K562 (cell line): Measurements from ENCODE around the gene UBAC2. TPM values are rescaled to one million over a fixed set of nuclear protein-coding genes. Genes with fewer than 3 reads are reported as not detected.

Experiments used
- ATAC-seq: fragments of 200-7000 bp; cut with Tn5 transposase; 3 replicates; pipeline ENCODE4 v1.9.1; 2020; ENCODE audit warnings: moderate library complexity
- BruUV-seq: library from RNA; stranded (reverse); fragments of 400-500 nt; replicated peaks from 2 replicates; lab custom pipeline; 2021; lab: Mats Ljungman, UMichigan
- CTCF ChIA-PET: fragments of 300-600 bp; formaldehyde crosslinking; extraction: SDS; loops from one replicate; lab custom pipeline; 2021; ENCODE audit warnings: low intra/inter-chr PET ratio; lab: Yijun Ruan, JAX
- POLR2A ChIA-PET: fragments of 300-600, 350-650 bp; sonication (Branson Sonifier 250); formaldehyde crosslinking; extraction: SDS; loops from one replicate; lab custom pipeline; 2021; ENCODE audit warnings: antibody characterized with exemption, inconsistent platforms; lab: Yijun Ruan, JAX
- DNase-seq, 4 experiments: peaks; one replicate each; pipeline versions ENCODE4 v3.0.0 to v3.0.0-alpha.2; 2011 to 2018; ENCODE audit warnings: low spot score in 3 of 4, mixed read lengths in 3 of 4; ENCODE audit errors: extremely low read depth in 1 of 4
- FAIRE-seq: peaks from 2 replicates; lab custom pipeline; 2011; peaks lifted over from hg19 to GRCh38; lab: Jason Lieb, UNC
- H2AFZ ChIP-seq: 2 replicates; pipeline ENCODE4 v1.6.0; 2011; ENCODE audit warnings: low read depth, low read length, control low read depth, inconsistent platforms
- H3K27ac ChIP-seq: fragments of 200-600 bp; 3 replicates; pipeline ENCODE4 v1.8.0; 2011; ENCODE audit warnings: low read depth, mild to moderate bottlenecking, control low read depth, inconsistent platforms, low read length, moderate library complexity, mixed read lengths; ENCODE audit errors: extremely low read depth
- H3K27me3 ChIP-seq, 2 experiments: fragments of 300-600 bp in 1 of 2; 2 replicates in 1 of 2; 3 replicates in 1 of 2; pipeline versions ENCODE4 v1.6.0 to v1.8.0; 2011; ENCODE audit warnings: inconsistent platforms in 2 of 2, low read length in 2 of 2, mild to moderate bottlenecking in 1 of 2, mixed read lengths in 1 of 2, moderate library complexity in 1 of 2; ENCODE audit not compliant: control insufficient read depth in 2 of 2, insufficient read depth in 2 of 2
- H3K36me3 ChIP-seq: fragments of 300-600 bp; 3 replicates; pipeline ENCODE4 v1.8.0; 2011; ENCODE audit warnings: mild to moderate bottlenecking, low read length, inconsistent platforms; ENCODE audit not compliant: control insufficient read depth, insufficient read depth
- H3K4me1 ChIP-seq, 2 experiments: fragments of 200-600 bp in 1 of 2; replicated peaks in 1 of 2; 2 replicates in 1 of 2; 3 replicates in 1 of 2; pipeline versions ENCODE4 v1.5.1 to v1.8.0; 2011; ENCODE audit warnings: inconsistent platforms in 2 of 2, low read length in 2 of 2, mild to moderate bottlenecking in 1 of 2, mixed read lengths in 1 of 2, moderate library complexity in 1 of 2; ENCODE audit not compliant: control insufficient read depth in 2 of 2, insufficient read depth in 2 of 2
- H3K4me2 ChIP-seq: 2 replicates; pipeline ENCODE4 v1.6.1; 2011; ENCODE audit warnings: low read length, control low read depth, inconsistent platforms, mixed read lengths; ENCODE audit not compliant: insufficient read depth
- H3K4me3 ChIP-seq: fragments of 200-600 bp; sonication (generic), shearing (Covaris generic); 2 replicates; pipeline ENCODE4 v1.5.1; 2016; ENCODE audit warnings: control low read depth, inconsistent platforms
- H3K79me2 ChIP-seq: fragments of 200-600 bp; 3 replicates; pipeline ENCODE4 v1.8.0; 2011; ENCODE audit warnings: low read length, inconsistent platforms; ENCODE audit not compliant: control insufficient read depth, insufficient read depth
- H3K9ac ChIP-seq, 2 experiments: 2 replicates each; pipeline versions ENCODE4 v1.6.0 to v1.6.1; 2011; ENCODE audit warnings: low read depth in 2 of 2, low read length in 2 of 2, control low read depth in 1 of 2, inconsistent platforms in 1 of 2, mild to moderate bottlenecking in 1 of 2, mixed read lengths in 1 of 2; ENCODE audit not compliant: insufficient read depth in 1 of 2
- H3K9me1 ChIP-seq: one replicate; pipeline ENCODE4 v1.6.0; 2011; ENCODE audit warnings: inconsistent platforms, mild to moderate bottlenecking, low read length, moderate library complexity; ENCODE audit not compliant: control insufficient read depth, insufficient read depth
- H3K9me3 ChIP-seq: replicated peaks from 2 replicates; pipeline ENCODE4 v1.5.1; 2011; ENCODE audit warnings: low read depth, low read length, inconsistent platforms; ENCODE audit not compliant: control insufficient read depth, insufficient read depth
- H4K20me1 ChIP-seq: replicated peaks from 2 replicates; pipeline ENCODE4 v1.6.1; 2011; ENCODE audit warnings: low read length, inconsistent platforms, mixed read lengths; ENCODE audit not compliant: control insufficient read depth, insufficient read depth
- FOXJ3 ChIP-seq: sonication (generic); formaldehyde crosslinking; IDR thresholded peaks from 2 replicates; pipeline ENCODE4 v1.4.0; 2020; ENCODE audit warnings: mild to moderate bottlenecking, missing genetic modification reagents
- HOXB6 ChIP-seq: fragments of 250-450 bp; sonication (Bioruptor Pico); IDR thresholded peaks from 2 replicates; pipeline ENCODE4 v1.5.1; 2022; ENCODE audit warnings: mild to moderate bottlenecking, borderline replicate concordance
- IRF2 ChIP-seq: sonication (generic); formaldehyde crosslinking; IDR thresholded peaks from 2 replicates; pipeline ENCODE4 v1.8.1; 2022; ENCODE audit warnings: mild to moderate bottlenecking, missing genetic modification reagents
- NFYB ChIP-seq: IDR thresholded peaks from 2 replicates; pipeline ENCODE4 v1.6.1; 2011; ENCODE audit warnings: mild to moderate bottlenecking, moderate library complexity; ENCODE audit not compliant: insufficient read length; ENCODE audit errors: extremely low read depth
- POLR2B ChIP-seq: fragments of 450-650 bp; IDR thresholded peaks from 2 replicates; pipeline ENCODE4 v1.6.1; 2018; ENCODE audit warnings: low read depth; ENCODE audit not compliant: partially characterized antibody
- PTTG1 ChIP-seq: fragments of 450-650 bp; IDR thresholded peaks from 2 replicates; pipeline ENCODE4 v1.6.1; 2016; ENCODE audit warnings: low read depth, mild to moderate bottlenecking, missing genetic modification characterization, missing compliant biosample characterization
- RBM14 ChIP-seq: fragments of 200-400 bp; formaldehyde crosslinking; IDR thresholded peaks from 2 replicates; pipeline ENCODE4 v1.6.1; 2018; ENCODE audit warnings: low read depth, mild to moderate bottlenecking, low read length, moderate library complexity, borderline replicate concordance; ENCODE audit not compliant: insufficient read depth
- SRSF3 ChIP-seq: fragments of 200-400 bp; formaldehyde crosslinking; IDR thresholded peaks from 2 replicates; pipeline ENCODE4 v1.6.1; 2016; ENCODE audit warnings: mild to moderate bottlenecking, low read length, moderate library complexity; ENCODE audit not compliant: insufficient read depth
- ZBTB40 ChIP-seq, 2 experiments: fragments of 450-650 bp in 1 of 2; sonication (generic) in 1 of 2; formaldehyde crosslinking in 1 of 2; IDR thresholded peaks; 2 replicates each; pipeline versions ENCODE4 v1.7.1 to v1.9.0; 2016 to 2022; ENCODE audit warnings: inconsistent platforms in 1 of 2, mild to moderate bottlenecking in 1 of 2, missing genetic modification reagents in 1 of 2
- ZNF444 ChIP-seq: fragments of 250-450 bp; sonication (Bioruptor Pico); IDR thresholded peaks from 2 replicates; pipeline ENCODE4 v1.4.0; 2020; ENCODE audit warnings: mild to moderate bottlenecking, moderate library complexity
- WGBS: fragments of 100-300 bp; shearing (Covaris generic); methylation state at CpG from one replicate; pipeline ENCODE4 v1.1.6; 2016; ENCODE audit warnings: low coverage, mixed read lengths; ENCODE audit not compliant: insufficient coverage; ENCODE audit errors: missing lambda C conversion rate; 5-methylcytosine and 5-hydroxymethylcytosine counted together
- in situ Hi-C: fragments of 300-500 bp; cut with MboI; formaldehyde crosslinking; loops from 4 replicates; pipeline ENCODE4 v1.15.0; 2018; ENCODE audit warnings: inconsistent platforms, mixed read lengths
- intact Hi-C: fragments of 100-400 bp; cut with micrococcal nuclease; formaldehyde crosslinking; loops from 2 replicates; pipeline ENCODE4 v1.14.2; 2022
- polyA plus RNA-seq, 8 experiments: library from polyadenylated mRNA; depleted of rRNA in 4 of 8; stranded (reverse) in 5 of 8; unstranded in 3 of 8; fragments of >200 nt; fragmentation: Nextera tagmentation in 2 of 8; fragmentation: Illumina TruSeq in 1 of 8; extraction: Ambion mirVana in 2 of 8; extraction: Trizol in 1 of 8; gene quantifications; 2 replicates each; pipeline versions ENCODE4 v1.2.1 to v1.2.3, GENCODE V29; 2011 to 2014; ENCODE audit warnings: inconsistent platforms in 1 of 8, missing spikeins in 1 of 8
- total RNA-seq, 7 experiments: library from RNA; depleted of rRNA in 6 of 7; stranded (reverse); fragments of >200 nt in 6 of 7; fragmentation: Illumina TruSeq in 2 of 7; extraction: Trizol in 2 of 7; gene quantifications; 2 replicates each; pipeline versions ENCODE4 v1.2.1 to v1.2.3, GENCODE V29; 2011 to 2021; ENCODE audit warnings: low replicate concordance in 1 of 7

The UBAC2 gene
- total and polyA plus RNA-seq, 9 of the 15 experiments (the other 6 are each of a cell fraction or from before 2014, with no cell fraction given): 6.0 to 84.1 (median 32.3) TPM

- TF ChIP-seq PTTG1 (tag): no peak
- TF ChIP-seq ZNF444 (CRISPR knock-in tag): no peak
Measured at GRCh38 chr13:99389520-99390304, 189.1 kb downstream of the UBAC2 start (continued).

GRCh38 chr13:99390601-99391000, 189.9 kb downstream of the UBAC2 start:
- no TSS peak for BruUV-seq
- ChIA-PET POLR2A (no interaction called here), CTCF (no interaction called here)
- H3K4me2 ChIP-seq: no peak overlapping the region
- FAIRE-seq: no peak
- in situ Hi-C loops (no loop called here), intact Hi-C loops (no loop called here)
- H3K36me3 ChIP-seq: peaks cover 10% of the 10 kb centered on the region; the same call in 2 of the 3 replicates
- WGBS: 57% methylated on average over 11 of the region's 13 CpGs
- no peaks in the 10 kb centered on the region; the same call in 1 of the 2 replicates for H4K20me1 ChIP-seq
- H3K27me3 ChIP-seq: no peaks in the 10 kb centered on the region
- no peaks in the 10 kb centered on the region for H3K79me2 ChIP-seq
- no peaks in the 10 kb centered on the region; a peak in 1 of 5 replicates for H3K4me1 ChIP-seq
- no peak for ATAC-seq
- no peak overlapping the region for H3K4me3 ChIP-seq
- peaks cover 4% of the 10 kb centered on the region for H3K9me1 ChIP-seq
- no peak overlapping the region; a peak in 1 of 4 replicates for H3K9ac ChIP-seq
- H3K9me3 ChIP-seq: no peaks in the 10 kb centered on the region
- no peak for DNase-seq
- no peak overlapping the region for H3K27ac ChIP-seq
- H2AFZ ChIP-seq: no peak overlapping the region
- no peak for TF ChIP-seq SRSF3
- no peak for TF ChIP-seq NFYB
- no peak for TF ChIP-seq HOXB6 (CRISPR knock-in tag)
- TF ChIP-seq ZBTB40 (IDR thresholded peaks at IDR 0.05): no peak
- no peak for TF ChIP-seq ZBTB40 (CRISPR knock-in tag; IDR thresholded peaks at IDR 0.05)
- no peak for TF ChIP-seq POLR2B
- no peak for TF ChIP-seq FOXJ3
- TF ChIP-seq RBM14: no peak
- no peak for TF ChIP-seq IRF2 (CRISPR knock-in tag)
